ENCODE results near the gene SLC26A1. TPM values are rescaled to one million over a fixed set of nuclear protein-coding genes. Genes with fewer than 3 reads are reported as not detected.

Gene SLC26A1
- total RNA-seq = not detected in 2 replicates

GRCh38 chr4:993111-994029, at the start of gene SLC26A1:
TSS of gene SLC26A1 (minus strand) at chr4:993404. CDS start at chr4:991703, 1,701 bp downstream.

GRCh38 chr4:1011022-1011665, 17.9 kb upstream of the SLC26A1 start, which contains the start of gene FGFRL1:
TSS of gene FGFRL1 (plus strand) at chr4:1011626. CDS start at chr4:1012486, 860 bp downstream.

GRCh38 chr4:986879-987623, 6.2 kb downstream of the SLC26A1 start, which contains the start of gene IDUA:
TSS of gene IDUA (plus strand) at chr4:987044. CDS start at chr4:987085, 41 bp downstream.

GRCh38 chr4:973431-974397, 19.5 kb downstream of the SLC26A1 start, which contains the start of gene DGKQ:
TSS of gene DGKQ (minus strand) at chr4:973569. CDS start at chr4:973482, 87 bp downstream.

Other genes starting within 250 kb of the SLC26A1 start
- under 0.01 TPM in 1 of 2 replicates, not detected in the other for gene CPLX1, start 167.3 kb downstream of the SLC26A1 start, total RNA-seq
- 76.9 and 95.8 TPM in 2 replicates for gene GAK, start 61.1 kb downstream of the SLC26A1 start, total RNA-seq
- 15.9 and 16.6 TPM in 2 replicates for gene TMEM175, start 60.9 kb downstream of the SLC26A1 start, total RNA-seq
- gene DGKQ, start 19.8 kb downstream of the SLC26A1 start, total RNA-seq = 7.7 TPM in 2 replicates
- gene IDUA, start 6.4 kb downstream of the SLC26A1 start, total RNA-seq = 1.0 and 4.8 TPM in 2 replicates
- gene FGFRL1, start 18.2 kb upstream of the SLC26A1 start, total RNA-seq = 37.0 and 37.3 TPM in 2 replicates
- 0.30 and 0.34 TPM in 2 replicates for gene RNF212, start 120.2 kb upstream of the SLC26A1 start, total RNA-seq
- gene SPON2, start 179.2 kb upstream of the SLC26A1 start, total RNA-seq = 295 and 321 TPM in 2 replicates

Measured in bronchus fibroblast of lung (primary cell).